T47D (cell line): ENCODE results near the gene EVI5L.
"Not testable (repeated sequence)": the region's sequence is repeated elsewhere in the genome, so short reads cannot be mapped to it uniquely, and the experiment has no call there.

ENCODE experiments used
- DNase-seq, 2 experiments: peaks; one replicate each; pipeline versions ENCODE4 v3.0.0 to v3.0.0-alpha.2; 2011 to 2012; ENCODE audit warnings: low read depth in 1 of 2, low spot score in 1 of 2
- JUND ChIP-seq: IDR thresholded peaks from 2 replicates; pipeline ENCODE4 v1.6.1; 2012; ENCODE audit warnings: low read depth
- in situ Hi-C: cut with HindIII; loops from 2 replicates; pipeline ENCODE4 v1.10.0; 2016; ENCODE audit warnings: low sequenced_read_pairs, low pct_unique_long_range_greater_than_20kb

EVI5L gene

DNA sequence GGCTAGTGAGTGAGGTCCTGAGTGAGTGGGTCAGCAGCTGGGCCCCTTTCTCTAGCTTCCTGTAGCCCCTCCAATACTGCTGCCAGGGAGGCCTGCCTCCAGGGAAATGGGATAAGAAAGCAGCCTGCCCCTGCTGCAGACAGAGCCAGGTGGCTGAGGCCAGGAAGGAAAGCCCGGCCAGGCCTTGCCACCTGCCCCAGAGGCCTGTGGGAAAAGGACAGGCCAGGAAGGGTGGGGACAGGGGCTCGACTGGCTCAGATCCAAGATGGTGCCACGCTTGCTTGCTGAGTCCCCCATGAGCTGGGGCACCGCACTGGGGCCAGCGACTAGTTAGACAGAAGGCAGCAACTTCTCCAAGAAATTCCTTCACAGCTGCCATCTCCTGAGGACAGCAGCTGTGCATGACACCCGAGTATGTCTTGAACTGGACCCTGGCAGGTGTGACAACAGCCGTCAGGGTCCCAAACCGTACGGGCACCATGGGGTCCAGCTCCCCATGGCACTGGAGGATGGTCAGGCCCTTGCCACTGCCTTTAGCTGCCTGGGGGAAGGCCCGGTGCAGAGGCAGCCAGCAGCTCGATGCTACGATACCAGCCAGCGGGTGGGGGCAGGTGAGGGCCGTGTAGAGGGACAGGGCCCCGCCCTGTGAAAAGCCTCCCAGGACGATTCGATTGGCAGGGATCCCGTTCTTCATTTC is 49.2 kb downstream of the EVI5L start:
- no peak for TF ChIP-seq JUND
- no peak for DNase-seq
- in situ Hi-C loops = no loop called here

DNA sequence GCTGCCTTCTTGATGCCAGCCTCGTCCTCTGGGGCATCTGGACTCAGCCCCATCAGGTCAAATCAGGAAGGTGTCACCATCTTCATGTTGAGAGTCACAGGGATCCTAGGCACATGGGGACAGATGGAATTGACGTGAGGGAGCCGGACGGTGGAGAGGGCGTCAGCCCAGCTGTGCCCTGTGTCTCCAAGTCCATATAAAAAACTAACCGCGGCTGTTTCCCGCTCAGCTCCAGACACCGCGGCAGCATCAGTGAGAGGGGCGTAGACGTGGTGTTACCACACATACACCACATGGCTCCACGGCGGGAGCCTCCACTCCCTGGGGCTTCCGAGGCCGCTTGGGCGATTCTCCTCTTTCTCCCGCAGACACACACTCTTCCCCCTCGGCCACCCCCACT is 49.8 kb downstream of the EVI5L start:
- no peak for DNase-seq
- in situ Hi-C loops = no loop called here
- no peak for TF ChIP-seq JUND

DNA sequence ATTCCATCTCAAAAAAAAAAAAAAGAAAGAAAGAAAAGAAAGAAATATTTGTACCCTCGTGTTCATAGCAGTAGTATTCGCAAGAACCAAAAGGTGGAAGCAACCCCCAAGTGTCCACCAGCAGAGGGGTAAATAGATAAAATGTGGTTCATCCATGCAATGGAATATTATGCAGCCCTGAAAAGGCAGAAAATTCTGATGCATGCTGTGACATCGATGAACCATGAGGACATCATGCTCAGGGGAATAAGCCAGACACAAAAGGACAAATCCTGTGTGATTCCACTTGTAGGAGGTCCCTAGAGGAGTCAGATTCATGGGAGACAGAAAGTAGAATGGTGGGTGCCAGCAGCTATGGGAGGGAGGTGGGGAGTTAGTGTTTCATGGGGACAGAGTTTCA is 51.9 kb downstream of the EVI5L start:
- in situ Hi-C loops = no loop called here
- DNase-seq = no peak
- TF ChIP-seq JUND = no peak

DNA sequence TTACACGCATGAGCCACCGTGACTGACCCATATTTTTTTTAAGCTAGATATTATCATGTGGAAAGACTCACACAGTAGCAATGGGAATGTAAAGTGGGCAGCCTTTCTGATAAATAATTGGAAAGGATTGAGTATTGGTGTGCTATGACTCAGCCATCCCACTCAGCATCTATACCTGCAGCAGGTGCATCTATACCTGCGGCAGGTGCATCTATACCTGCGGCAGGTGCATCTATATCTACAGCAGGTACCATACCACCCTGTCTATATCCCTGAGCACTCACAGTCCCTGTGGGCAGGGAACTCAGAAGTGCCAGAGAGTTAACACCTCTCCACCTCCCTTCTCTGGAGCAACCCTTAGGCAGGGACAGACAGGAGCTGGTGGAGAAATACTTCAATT is 53.1 kb downstream of the EVI5L start:
- DNase-seq = no peak
- no peak for TF ChIP-seq JUND

DNA sequence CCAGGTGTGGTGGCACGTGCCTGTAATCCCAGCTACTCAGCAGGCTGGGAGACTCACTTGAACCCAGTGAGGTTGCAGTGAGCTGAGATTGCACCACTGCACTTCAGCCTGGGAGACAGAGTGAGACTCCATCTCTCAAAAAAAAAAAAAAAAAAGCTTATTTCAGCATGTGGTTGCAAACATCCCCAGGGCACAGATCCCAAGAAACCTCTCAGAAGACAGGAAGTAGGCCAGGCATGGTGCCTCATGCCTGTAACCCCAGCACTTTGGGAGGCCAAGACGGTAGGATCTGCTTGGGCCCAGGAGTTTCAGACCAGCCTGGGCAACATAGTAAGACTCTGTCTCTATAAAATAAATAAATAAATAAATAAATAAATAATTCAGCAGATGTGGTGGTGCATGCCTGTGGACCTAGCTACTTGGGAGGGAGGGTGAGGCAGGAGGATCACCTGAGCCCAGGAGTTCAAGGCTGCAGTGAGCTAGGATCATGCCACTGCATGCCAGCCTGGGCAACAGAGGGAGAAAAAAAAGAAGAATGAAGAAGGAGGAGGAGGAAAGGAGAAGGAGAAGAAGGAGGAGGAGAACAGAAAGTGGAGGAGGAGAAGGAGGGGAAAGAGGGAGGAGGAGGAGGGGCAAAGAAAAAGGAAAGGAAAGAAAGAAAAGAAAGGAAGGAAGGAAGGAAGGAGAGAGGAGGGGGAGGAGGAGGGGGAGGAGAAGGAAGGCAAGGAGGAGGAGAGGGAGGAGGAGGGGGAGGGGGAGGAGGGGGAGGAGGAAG is 54.0 kb downstream of the EVI5L start:
- DNase-seq = no peak
- no peak for TF ChIP-seq JUND
- in situ Hi-C loops = no loop called here

More for the DNA sequence above, 53.1 kb downstream of the EVI5L start:
- in situ Hi-C loops = no loop called here

DNA sequence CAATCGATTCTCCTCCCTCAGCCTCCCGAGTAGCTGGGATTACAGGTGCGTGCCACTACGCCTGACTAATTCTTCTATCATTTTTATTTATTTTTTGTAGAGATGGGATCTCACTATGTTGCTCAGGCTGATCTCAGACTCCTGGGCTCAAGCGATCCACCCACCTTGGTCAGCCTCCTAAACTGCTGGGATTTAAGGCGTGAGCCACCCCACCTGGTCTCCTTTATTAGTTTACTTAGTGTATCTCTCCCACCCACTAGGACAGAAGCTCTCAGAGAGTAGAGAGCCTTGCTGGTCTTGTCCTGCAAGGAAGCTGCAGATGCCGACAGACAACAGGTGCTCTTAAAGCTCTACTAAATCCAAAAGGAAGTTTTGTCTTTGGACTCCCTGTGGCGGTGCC is 55.8 kb downstream of the EVI5L start:
- in situ Hi-C loops = no loop called here
- DNase-seq = no peak
- no peak for TF ChIP-seq JUND

DNA sequence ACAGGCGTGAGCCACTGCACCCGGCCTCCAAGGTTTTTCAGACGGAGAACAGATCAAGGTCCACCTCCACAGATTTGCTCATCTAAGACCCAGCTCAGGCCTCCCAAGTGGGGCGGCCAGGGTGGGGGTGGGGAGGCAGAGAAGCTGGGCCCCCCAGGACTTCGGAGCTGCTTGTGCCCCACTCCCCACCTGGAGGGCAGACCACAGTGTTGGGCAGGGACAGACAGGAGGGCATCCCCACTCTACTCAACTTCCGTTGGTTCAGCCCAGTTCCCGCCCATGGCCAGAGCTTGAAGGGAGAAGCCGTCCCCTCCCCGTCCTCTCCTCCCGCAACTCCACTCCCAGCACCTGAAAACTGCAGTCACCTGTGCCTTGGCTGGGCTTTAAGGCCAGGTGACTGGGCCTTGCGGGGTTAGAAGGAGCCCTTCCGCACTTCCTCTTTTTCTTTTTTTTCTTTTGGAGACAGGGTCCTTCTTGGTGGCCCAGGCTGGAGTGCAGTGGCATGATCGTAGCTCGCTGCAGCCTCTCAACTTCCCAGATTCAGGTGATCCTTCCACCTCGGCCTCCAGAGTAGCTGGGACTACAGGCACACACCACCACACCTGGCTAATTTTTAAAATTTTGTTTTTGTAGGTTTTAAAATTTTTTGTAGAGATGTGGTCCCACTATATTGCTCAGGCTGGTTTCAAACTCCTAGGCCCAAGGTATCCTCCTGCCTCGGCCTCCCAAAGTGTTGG is 57.6 kb downstream of the EVI5L start:
- no peak for DNase-seq
- TF ChIP-seq JUND = no peak
- in situ Hi-C loops = no loop called here

DNA sequence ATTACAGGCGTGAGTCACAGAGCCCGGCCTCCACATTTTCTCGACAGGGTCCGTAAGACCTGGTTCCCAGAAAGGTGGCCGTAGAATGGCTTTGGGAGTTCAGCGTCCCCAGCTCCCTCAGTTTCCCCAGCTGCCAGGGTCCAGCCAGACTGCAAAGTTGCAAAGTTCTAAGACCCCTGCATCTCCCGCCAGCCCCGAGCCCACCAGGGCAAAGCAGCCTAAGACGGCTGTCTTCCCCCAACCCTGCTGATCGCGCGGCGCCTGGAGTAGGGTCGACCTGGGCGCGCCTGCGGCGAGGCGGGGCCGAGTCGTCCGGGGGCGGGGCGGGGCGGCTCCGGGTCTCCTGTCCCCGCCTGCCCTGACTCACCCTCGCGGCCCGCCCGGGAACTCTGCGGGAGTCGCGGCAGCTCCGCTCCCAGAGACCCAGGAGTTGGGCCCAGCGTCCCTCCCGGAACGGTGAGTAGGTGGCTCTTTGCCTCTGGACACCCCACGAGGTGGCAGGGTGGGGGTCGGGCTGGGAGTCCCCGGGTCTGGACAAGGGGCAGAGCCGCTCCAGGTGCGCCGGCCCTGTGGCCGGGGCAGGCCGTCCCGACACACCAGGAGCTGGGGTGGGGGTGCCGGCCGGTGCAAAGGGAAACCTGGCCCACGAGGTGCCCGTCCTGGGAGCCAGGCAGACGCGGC is 58.3 kb downstream of the EVI5L start, which contains the start of gene LRRC8E:
LRRC8E (plus strand) TSS at position 366 of the 681 bp plus-strand sequence. CDS start 7,094 bp downstream, outside the sequence.
- DNase-seq = peak; percentile 50 to 64
- in situ Hi-C loops = no loop called here
- no peak for TF ChIP-seq JUND

DNA sequence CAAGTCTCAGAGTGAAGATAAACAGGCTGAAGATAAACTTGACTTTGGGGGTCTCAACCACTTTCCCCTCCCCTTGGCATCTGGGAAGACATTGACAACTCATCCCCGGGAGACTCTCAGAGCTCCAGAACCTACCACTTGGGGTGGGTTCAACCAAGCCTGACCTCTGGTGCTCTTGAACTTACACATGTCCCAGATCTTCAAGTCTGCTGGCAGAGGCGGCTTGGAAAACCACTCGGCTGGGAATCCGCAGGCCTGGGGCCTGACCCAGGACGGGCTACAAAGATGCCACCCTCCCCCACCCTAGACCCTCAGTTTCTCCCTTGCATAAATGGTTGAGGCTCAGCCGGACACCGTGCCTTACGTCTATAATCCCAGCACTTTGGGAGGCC is 58.8 kb downstream of the EVI5L start:
- no peak for TF ChIP-seq JUND
- in situ Hi-C loops = no loop called here
- DNase-seq = no peak

DNA sequence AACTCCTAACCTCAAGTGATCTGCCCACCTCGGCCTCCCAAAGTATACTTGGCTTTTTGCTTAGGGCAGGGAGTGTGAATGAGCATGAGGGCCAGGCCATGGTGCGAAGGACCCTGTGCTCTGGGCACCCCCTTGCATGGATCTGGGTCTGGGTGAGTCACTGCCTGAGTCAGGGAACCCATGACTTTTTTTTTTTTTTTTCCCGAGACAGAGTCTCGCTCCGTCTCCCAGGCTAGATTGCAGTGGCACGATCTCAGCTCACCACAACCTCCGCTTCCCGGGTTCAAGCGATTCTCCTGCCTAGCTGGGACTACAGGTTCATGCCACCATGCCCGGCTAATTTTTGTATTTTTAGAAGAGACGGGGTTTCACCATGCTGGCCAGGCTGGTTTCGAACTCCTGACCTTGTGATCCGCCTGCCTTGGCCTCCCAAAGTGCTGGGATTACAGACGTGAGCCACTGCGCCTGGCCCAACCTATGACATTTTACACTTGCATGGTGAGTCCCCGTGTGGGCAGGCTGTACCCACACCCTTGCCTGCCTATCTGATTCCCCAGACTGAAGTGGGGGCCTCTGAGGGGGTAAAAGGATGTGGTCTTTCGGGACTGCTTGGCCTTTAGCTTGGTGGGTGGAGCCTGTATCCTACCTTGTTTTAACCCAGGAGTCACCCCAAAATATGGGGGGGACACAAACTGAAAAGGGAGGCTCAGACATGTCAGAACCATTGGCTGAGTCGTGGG is 63.5 kb downstream of the EVI5L start:
- in situ Hi-C loops, DNase-seq: not testable (repeated sequence)

DNA sequence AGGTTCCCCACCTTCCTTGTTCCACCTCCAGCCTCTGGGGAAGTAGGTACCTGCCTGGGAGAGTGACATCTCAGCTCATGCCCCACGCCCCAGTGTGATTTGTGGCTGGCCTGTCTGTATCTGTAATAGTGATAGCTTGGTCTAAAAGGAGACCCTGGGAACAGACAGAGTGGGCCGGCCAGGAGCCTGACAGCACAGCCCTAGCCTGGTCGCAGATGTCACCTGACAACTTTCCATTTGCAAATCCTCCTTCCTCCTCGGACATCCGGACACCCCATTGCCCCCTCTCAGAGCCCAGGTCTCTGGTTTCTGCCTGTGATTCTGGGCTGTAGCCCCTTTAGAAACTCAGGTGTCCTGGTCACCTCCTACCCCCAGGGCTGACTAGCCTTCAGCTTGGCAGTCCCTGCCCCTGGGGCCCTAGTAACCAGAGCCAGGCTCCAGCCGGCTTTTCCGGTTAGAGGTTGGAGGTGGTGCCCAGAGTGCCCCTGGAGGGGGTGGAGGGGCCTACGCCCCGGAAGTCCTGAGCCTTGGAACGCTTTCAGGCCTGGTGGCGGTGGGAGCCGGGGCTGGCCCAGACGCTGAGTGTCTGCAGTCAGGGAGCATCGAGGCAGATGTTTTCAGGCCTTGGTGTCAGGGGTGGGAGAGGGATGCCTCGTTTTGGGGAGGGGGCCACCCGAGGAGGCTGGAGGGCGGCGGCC is 64.7 kb downstream of the EVI5L start:
- in situ Hi-C loops = no loop called here
- no peak for TF ChIP-seq JUND
- peak; percentile 47 to 86 for DNase-seq
